Kidney (tissue), 14 donors: ENCODE data around the gene CAV2. TPM values are rescaled to one million over a fixed set of nuclear protein-coding genes. Genes with fewer than 3 reads are reported as not detected.

Experiments used
- DNase-seq, 5 donors: peaks; one replicate each; pipeline ENCODE4 v3.0.0-alpha.2; 2013 to 2020
- FAIRE-seq: peaks from 2 replicates; lab custom pipeline; 2012; peaks lifted over from hg19 to GRCh38; lab: Jason Lieb, UNC
- H3K27ac ChIP-seq, 2 donors: one replicate each; pipeline ENCODE4 v1.7.0; 2013; ENCODE audit warnings: low read depth in 2 of 2, low read length in 2 of 2, inconsistent platforms in 1 of 2
- H3K27me3 ChIP-seq: one replicate; pipeline ENCODE4 v1.7.1; 2013; ENCODE audit warnings: low read length, inconsistent platforms; ENCODE audit not compliant: control insufficient read depth, insufficient read depth
- H3K36me3 ChIP-seq, 3 donors: one replicate each; pipeline versions ENCODE4 v1.7.0 to v1.7.1; 2013; ENCODE audit warnings: low read length in 3 of 3, control low read depth in 1 of 3, inconsistent platforms in 1 of 3; ENCODE audit not compliant: insufficient read depth in 3 of 3, control insufficient read depth in 2 of 3
- H3K4me1 ChIP-seq, 3 donors: one replicate each; pipeline versions ENCODE4 v1.7.0 to v1.7.1; 2013; ENCODE audit warnings: low read length in 3 of 3, inconsistent platforms in 1 of 3, low read depth in 1 of 3; ENCODE audit not compliant: control insufficient read depth in 2 of 3, insufficient read depth in 2 of 3
- H3K4me3 ChIP-seq, 3 donors: one replicate each; pipeline versions ENCODE4 v1.7.0 to v1.8.1; 2013; ENCODE audit warnings: low read length in 3 of 3, control low read depth in 1 of 3, inconsistent platforms in 1 of 3
- H3K9ac ChIP-seq, 3 donors: one replicate each; pipeline versions ENCODE4 v1.7.0 to v1.7.1; 2013; ENCODE audit warnings: low read length in 3 of 3, control low read depth in 1 of 3, inconsistent platforms in 1 of 3
- H3K9me3 ChIP-seq, 3 donors: one replicate each; pipeline versions ENCODE4 v1.7.0 to v1.7.1; 2013; ENCODE audit warnings: low read length in 3 of 3, control low read depth in 1 of 3, inconsistent platforms in 1 of 3; ENCODE audit not compliant: control insufficient read depth in 2 of 3, insufficient read depth in 1 of 3
- intact Hi-C: fragments of 100-400 bp; cut with DNase I; formaldehyde crosslinking; loops from one replicate; pipeline ENCODE4 v1.11.1; 2022
- polyA plus RNA-seq: library from polyadenylated mRNA; stranded (reverse); fragments of 350-450 nt; fragmentation: Illumina TruSeq; extraction: RNeasy Lipid Tissue Mini Kit (QIAGEN cat#74804); gene quantifications from one replicate; pipeline ENCODE4 v1.2.3, GENCODE V29; 2014; ENCODE audit warnings: low read depth, low replicate concordance; ENCODE audit not compliant: insufficient read depth
- total RNA-seq: library from RNA; stranded (reverse); fragmentation: NEBNext Ultra II Directional; extraction: Animal tissue kit (Norgen Biotek cat#: 25700); gene quantifications from one replicate; pipeline ENCODE4 v1.2.1, GENCODE V29; 2021
- TF ChIP-seq, protein P1 (sequence below): IDR thresholded peaks from 3 replicates; pipeline ENCODE4 v1.5.1; 2012; ENCODE audit warnings: mild to moderate bottlenecking, moderate library complexity, borderline replicate concordance; ENCODE audit not compliant: insufficient read depth; ENCODE audit errors: extremely low read depth
- donor health status: control.
- donor health status: control.
- donor health status: control.
- donor health status: control.
- donor health status: control.
- donor health status: DM: yes; HTN: yes; CAD: no.
- donor health status: Normal renal cell carcinoma (clear cell type).

CAV2 gene
- total and polyA plus RNA-seq, 2 donors from 2014 or later: 23.1 to 50.8 TPM

DNA sequence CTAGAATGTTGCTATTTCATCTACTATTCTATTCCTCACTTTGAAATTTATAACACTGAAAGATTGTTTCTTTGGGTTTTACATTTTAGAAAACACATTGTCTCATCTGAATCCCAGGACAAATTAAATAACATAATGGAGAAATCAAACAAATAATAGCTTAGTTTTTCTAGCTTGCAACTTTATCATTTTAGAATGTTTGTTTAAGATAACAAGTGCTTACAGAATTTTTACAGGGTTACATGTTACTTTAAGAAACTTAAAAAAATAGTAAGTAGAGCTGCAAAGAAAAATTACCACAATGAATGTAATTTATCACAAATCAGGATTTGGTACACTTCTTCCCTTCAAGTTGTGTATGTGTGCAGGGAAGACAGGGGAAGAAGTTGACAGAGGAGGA is 11.3 kb downstream of the CAV2 start:
- no peak overlapping the region for H3K27ac ChIP-seq
- no peak for FAIRE-seq
- H3K9ac ChIP-seq: no peak overlapping the region

GRCh38 chr7:116511552-116512519 is 12.3 kb downstream of the CAV2 start:
- Histone ChIP-seq H3K9ac (peak overlapping the region in 1 of 3 donors; percentile 26), H3K4me1 (no peaks in the 10 kb centered on the region), H3K36me3 (no peaks in the 10 kb centered on the region), H3K27ac (peak overlapping the region in 1 of 2 donors; percentile 56), H3K9me3 (no peaks in the 10 kb centered on the region), H3K4me3 (peak overlapping the region in 2 of 3 donors; percentile 47 to 59), H3K27me3 (no peaks in the 10 kb centered on the region)
- intact Hi-C loops: no loop called here
- FAIRE-seq (no peak), DNase-seq (no peak)
- TF ChIP-seq, protein P1, sequence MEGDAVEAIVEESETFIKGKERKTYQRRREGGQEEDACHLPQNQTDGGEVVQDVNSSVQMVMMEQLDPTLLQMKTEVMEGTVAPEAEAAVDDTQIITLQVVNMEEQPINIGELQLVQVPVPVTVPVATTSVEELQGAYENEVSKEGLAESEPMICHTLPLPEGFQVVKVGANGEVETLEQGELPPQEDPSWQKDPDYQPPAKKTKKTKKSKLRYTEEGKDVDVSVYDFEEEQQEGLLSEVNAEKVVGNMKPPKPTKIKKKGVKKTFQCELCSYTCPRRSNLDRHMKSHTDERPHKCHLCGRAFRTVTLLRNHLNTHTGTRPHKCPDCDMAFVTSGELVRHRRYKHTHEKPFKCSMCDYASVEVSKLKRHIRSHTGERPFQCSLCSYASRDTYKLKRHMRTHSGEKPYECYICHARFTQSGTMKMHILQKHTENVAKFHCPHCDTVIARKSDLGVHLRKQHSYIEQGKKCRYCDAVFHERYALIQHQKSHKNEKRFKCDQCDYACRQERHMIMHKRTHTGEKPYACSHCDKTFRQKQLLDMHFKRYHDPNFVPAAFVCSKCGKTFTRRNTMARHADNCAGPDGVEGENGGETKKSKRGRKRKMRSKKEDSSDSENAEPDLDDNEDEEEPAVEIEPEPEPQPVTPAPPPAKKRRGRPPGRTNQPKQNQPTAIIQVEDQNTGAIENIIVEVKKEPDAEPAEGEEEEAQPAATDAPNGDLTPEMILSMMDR: no peak

More for the DNA sequence above, 11.3 kb downstream of the CAV2 start:
- Histone ChIP-seq H3K4me3 (no peak overlapping the region), H3K9me3 (no peaks in the 10 kb centered on the region), H3K4me1 (no peaks in the 10 kb centered on the region), H3K27me3 (no peaks in the 10 kb centered on the region), H3K36me3 (no peaks in the 10 kb centered on the region)
- intact Hi-C loops: no loop called here
- no peak for DNase-seq
- TF ChIP-seq, protein P1: no peak

- no peak for FAIRE-seq
- TF ChIP-seq, protein P1: no peak
Measured at GRCh38 chr7:116512520-116513188, 13.1 kb downstream of the CAV2 start.

More at GRCh38 chr7:116512520-116513188, 13.1 kb downstream of the CAV2 start:
- Histone ChIP-seq H3K27ac (peak overlapping the region in 1 of 2 donors; percentile 56), H3K4me1 (no peaks in the 10 kb centered on the region), H3K9ac (no peak overlapping the region), H3K9me3 (no peaks in the 10 kb centered on the region), H3K27me3 (no peaks in the 10 kb centered on the region), H3K36me3 (no peaks in the 10 kb centered on the region), H3K4me3 (peak overlapping the region in 1 of 3 donors; percentile 47)
- no peak for DNase-seq
- intact Hi-C loops: no loop called here
